Colonic mucosa (tissue), 4 donors: Measurements from ENCODE around the gene PLPP4. TPM values are rescaled to one million over a fixed set of nuclear protein-coding genes. Genes with fewer than 3 reads are reported as not detected.

Source experiments
- DNase-seq: peaks from one replicate; pipeline ENCODE4 v3.0.0-alpha.2; 2020
- H3K27ac ChIP-seq: fragments of 200-600 bp; one replicate; pipeline ENCODE4 v1.8.0; 2021
- H3K27me3 ChIP-seq: fragments of 200-600 bp; one replicate; pipeline ENCODE4 v1.8.0; 2021
- H3K36me3 ChIP-seq: fragments of 200-600 bp; one replicate; pipeline ENCODE4 v1.8.0; 2021
- H3K4me1 ChIP-seq: fragments of 200-600 bp; one replicate; pipeline ENCODE4 v1.8.0; 2021; ENCODE audit warnings: mild to moderate bottlenecking
- H3K4me3 ChIP-seq: fragments of 200-600 bp; one replicate; pipeline ENCODE4 v1.8.0; 2021
- H3K9ac ChIP-seq, 2 donors: one replicate each; pipeline ENCODE4 v1.7.0; 2013; ENCODE audit warnings: control low read depth in 2 of 2, low read depth in 2 of 2, low read length in 2 of 2
- H3K9me3 ChIP-seq: fragments of 200-600 bp; one replicate; pipeline ENCODE4 v1.8.0; 2021
- CTCF ChIP-seq: fragments of 200-600 bp; IDR thresholded peaks from one replicate; pipeline ENCODE4 v1.8.0; 2022; ENCODE audit warnings: antibody characterized with exemption, mild to moderate bottlenecking
- intact Hi-C: fragments of 100-400 bp; cut with DNase I; formaldehyde crosslinking; loops from one replicate; pipeline ENCODE4 v1.14.1; 2022
- total RNA-seq, 2 donors: library from RNA; stranded (reverse); fragmentation: NEBNext Ultra II Directional in 1 of 2; extraction: Animal tissue kit (Norgen Biotek cat#: 25700) in 1 of 2; gene quantifications; one replicate each; pipeline ENCODE4 v1.2.1, GENCODE V29; 2021
- donor health status: healthy.
- donor health status: DM: no; HTN: no; CAD: no.
- donor health status: DM: no; HTN: no; CAD: no.

Gene PLPP4
- total RNA-seq, 2 donors from 2014 or later, result 0.61 TPM; not detected in 1

GRCh38 chr10:120428754-120429153 lies 28.3 kb upstream of the PLPP4 start:
- intact Hi-C loops, result no loop called here
- TF ChIP-seq CTCF, result no peak
- Histone ChIP-seq H3K4me1 (no peaks in the 10 kb centered on the region), H3K4me3 (no peak overlapping the region), H3K9me3 (no peaks in the 10 kb centered on the region), H3K36me3 (no peaks in the 10 kb centered on the region), H3K9ac (no peak overlapping the region), H3K27me3 (no peaks in the 10 kb centered on the region), H3K27ac (no peak overlapping the region)
- DNase-seq, result no peak

GRCh38 chr10:120429395-120429794 lies 27.6 kb upstream of the PLPP4 start:
- H3K4me1 ChIP-seq, result no peaks in the 10 kb centered on the region
- no peak for DNase-seq
- no peaks in the 10 kb centered on the region for H3K9me3 ChIP-seq
- H3K9ac ChIP-seq, result no peak overlapping the region
- no peaks in the 10 kb centered on the region for H3K27me3 ChIP-seq
- intact Hi-C loops, result no loop called here
- no peak overlapping the region for H3K27ac ChIP-seq
- H3K4me3 ChIP-seq, result no peak overlapping the region
- TF ChIP-seq CTCF, result no peak
- H3K36me3 ChIP-seq, result no peaks in the 10 kb centered on the region

GRCh38 chr10:120431251-120431651 lies 25.8 kb upstream of the PLPP4 start:
- Histone ChIP-seq H3K27me3 (no peaks in the 10 kb centered on the region), H3K4me3 (no peak overlapping the region), H3K9ac (no peak overlapping the region), H3K9me3 (no peaks in the 10 kb centered on the region), H3K4me1 (no peaks in the 10 kb centered on the region), H3K27ac (no peak overlapping the region), H3K36me3 (no peaks in the 10 kb centered on the region)
- intact Hi-C loops, result no loop called here
- TF ChIP-seq CTCF, result no peak
- no peak for DNase-seq

- Histone ChIP-seq H3K36me3 (no peaks in the 10 kb centered on the region), H3K9me3 (no peaks in the 10 kb centered on the region), H3K9ac (no peak overlapping the region), H3K27me3 (no peaks in the 10 kb centered on the region), H3K4me1 (no peaks in the 10 kb centered on the region), H3K4me3 (no peak overlapping the region), H3K27ac (no peak overlapping the region)
- intact Hi-C loops, result no loop called here
- no peak for TF ChIP-seq CTCF
- no peak for DNase-seq
These were observed 24.8 kb upstream of the PLPP4 start for GRCh38 chr10:120432209-120432608.

GRCh38 chr10:120433141-120433540 lies 23.9 kb upstream of the PLPP4 start:
- Histone ChIP-seq H3K9me3 (no peaks in the 10 kb centered on the region), H3K4me1 (no peaks in the 10 kb centered on the region), H3K4me3 (no peak overlapping the region), H3K27me3 (no peaks in the 10 kb centered on the region), H3K36me3 (no peaks in the 10 kb centered on the region), H3K27ac (no peak overlapping the region), H3K9ac (no peak overlapping the region)
- no peak for TF ChIP-seq CTCF
- DNase-seq, result no peak
- intact Hi-C loops, result no loop called here
